SK-N-SH (cell line): ENCODE results near the gene OR4K5. TPM values are rescaled to one million over a fixed set of nuclear protein-coding genes. Genes with fewer than 3 reads are reported as not detected.

Source experiments
- CTCF ChIA-PET: fragments of 300-600, 350-600 bp; formaldehyde crosslinking; extraction: SDS; loops from one replicate; lab custom pipeline; 2021; lab: Yijun Ruan, JAX
- POLR2A ChIA-PET: fragments of 350-600 bp; sonication (Branson Sonifier 250); formaldehyde crosslinking; extraction: SDS; loops from one replicate; lab custom pipeline; 2020; ENCODE audit warnings: antibody characterized with exemption, inconsistent platforms; lab: Yijun Ruan, JAX
- DNase-seq: peaks from one replicate; pipeline ENCODE4 v3.0.0; 2012
- H2AFZ ChIP-seq: fragments of 200-600 bp; sonication (generic); 2 replicates; pipeline ENCODE4 v1.8.1; 2016; ENCODE audit warnings: antibody characterized with exemption, mild to moderate bottlenecking, low read depth
- H3F3A ChIP-seq: fragments of 200-600 bp; sonication (generic); replicated peaks from 2 replicates; pipeline ENCODE3; 2016; ENCODE audit warnings: antibody characterized with exemption, mild to moderate bottlenecking; ENCODE audit not compliant: insufficient read depth
- H3K27ac ChIP-seq, 2 experiments: fragments of 200-500 bp in 1 of 2; fragments of 200-600 bp in 1 of 2; sonication (Bioruptor generic) in 1 of 2; sonication (generic), shearing (Covaris generic) in 1 of 2; 2 replicates each; pipeline versions ENCODE4 v1.5.1 to v1.6.1; 2014 to 2016; ENCODE audit warnings: low read depth in 2 of 2, inconsistent platforms in 1 of 2, low read length in 1 of 2, mild to moderate bottlenecking in 1 of 2, mixed read lengths in 1 of 2
- H3K27me3 ChIP-seq: fragments of 200-600 bp; sonication (generic), shearing (Covaris generic); 2 replicates; pipeline ENCODE4 v1.6.1; 2016; ENCODE audit warnings: mixed run types; ENCODE audit not compliant: insufficient read depth
- H3K36me3 ChIP-seq, 2 experiments: fragments of 200-500 bp in 1 of 2; fragments of 200-600 bp in 1 of 2; sonication (Bioruptor generic) in 1 of 2; sonication (generic) in 1 of 2; replicated peaks in 1 of 2; 2 replicates each; pipeline versions ENCODE3 to v1.5.1; 2014 to 2016; ENCODE audit warnings: low read length in 1 of 2, mild to moderate bottlenecking in 1 of 2; ENCODE audit not compliant: insufficient read depth in 2 of 2, control insufficient read depth in 1 of 2
- H3K4me1 ChIP-seq, 2 experiments: fragments of 200-500 bp in 1 of 2; fragments of 200-600 bp in 1 of 2; sonication (Bioruptor generic) in 1 of 2; sonication (generic), shearing (Covaris generic) in 1 of 2; 2 replicates each; pipeline versions ENCODE4 v1.5.1 to v1.6.1; 2014 to 2016; ENCODE audit warnings: low read depth in 1 of 2, low read length in 1 of 2, mixed run types in 1 of 2; ENCODE audit not compliant: insufficient read depth in 2 of 2, control insufficient read depth in 1 of 2
- H3K4me2 ChIP-seq: fragments of 200-600 bp; sonication (generic), shearing (Covaris generic); 2 replicates; pipeline ENCODE4 v1.6.1; 2017; ENCODE audit warnings: mixed run types
- H3K4me3 ChIP-seq, 2 experiments: fragments of 200-500 bp in 1 of 2; fragments of 200-600 bp in 1 of 2; sonication (Bioruptor generic) in 1 of 2; sonication (generic), shearing (Covaris generic) in 1 of 2; 2 replicates each; pipeline versions ENCODE4 v1.5.1 to v1.8.1; 2014 to 2016; ENCODE audit warnings: low read depth in 2 of 2, inconsistent platforms in 1 of 2, low read length in 1 of 2, mild to moderate bottlenecking in 1 of 2, mixed read lengths in 1 of 2, moderate library complexity in 1 of 2
- H3K79me2 ChIP-seq: fragments of 200-600 bp; sonication (generic); 2 replicates; pipeline ENCODE4 v1.8.1; 2017; ENCODE audit warnings: mild to moderate bottlenecking; ENCODE audit not compliant: insufficient read depth
- H3K9ac ChIP-seq: fragments of 200-600 bp; sonication (generic); 2 replicates; pipeline ENCODE4 v1.6.1; 2017; ENCODE audit warnings: mixed run types
- H3K9me2 ChIP-seq: fragments of 200-600 bp; sonication (generic); 2 replicates; pipeline ENCODE4 v1.6.1; 2017; ENCODE audit warnings: mixed run types
- H3K9me3 ChIP-seq: fragments of 200-600 bp; sonication (generic); 2 replicates; pipeline ENCODE4 v1.6.1; 2017; ENCODE audit warnings: mixed run types, mild to moderate bottlenecking, moderate library complexity
- H4K20me1 ChIP-seq: fragments of 200-600 bp; sonication (generic); 2 replicates; pipeline ENCODE4 v1.6.1; 2017; ENCODE audit warnings: mild to moderate bottlenecking, mixed run types; ENCODE audit not compliant: insufficient read depth
- CTCF ChIP-seq: fragments of 200-600 bp; sonication (generic); IDR thresholded peaks from 2 replicates; pipeline ENCODE4 v1.6.1; 2017; ENCODE audit warnings: antibody characterized with exemption, mild to moderate bottlenecking, moderate library complexity
- ELF1 ChIP-seq: IDR thresholded peaks from 2 replicates; pipeline ENCODE4 v1.4.0; 2012
- EP300 ChIP-seq, 2 experiments: IDR thresholded peaks; 2 replicates each; pipeline versions ENCODE4 v1.4.0 to v1.6.1; 2012; ENCODE audit warnings: borderline replicate concordance in 1 of 2, low read depth in 1 of 2, low read length in 1 of 2
- FOSL2 ChIP-seq: IDR thresholded peaks from 2 replicates; pipeline ENCODE4 v1.4.0; 2012; ENCODE audit warnings: low read depth, mild to moderate bottlenecking, moderate library complexity, borderline replicate concordance
- GABPA ChIP-seq: IDR thresholded peaks from 2 replicates; pipeline ENCODE4 v1.4.0; 2012; ENCODE audit warnings: low read depth, mild to moderate bottlenecking
- GATA2 ChIP-seq: sonication (generic); formaldehyde crosslinking; IDR thresholded peaks from 2 replicates; pipeline ENCODE4 v1.5.0; 2020; ENCODE audit warnings: mild to moderate bottlenecking, missing genetic modification reagents
- IRF3 ChIP-seq: fragments of 150-350 bp; IDR thresholded peaks from 2 replicates; pipeline ENCODE4 v1.6.1; 2016; ENCODE audit warnings: mild to moderate bottlenecking, low read depth, low read length
- JUND ChIP-seq: IDR thresholded peaks from 2 replicates; pipeline ENCODE4 v1.4.0; 2012
- MAX ChIP-seq: IDR thresholded peaks from 2 replicates; pipeline ENCODE4 v1.4.0; 2012; ENCODE audit warnings: low read depth
- MXI1 ChIP-seq: IDR thresholded peaks from 2 replicates; pipeline ENCODE4 v1.6.1; 2012; ENCODE audit warnings: mild to moderate bottlenecking, low read depth, low read length, improper control_type of control experiment
- NRF1 ChIP-seq: IDR thresholded peaks from 2 replicates; pipeline ENCODE4 v1.6.1; 2012; ENCODE audit warnings: low read depth, mild to moderate bottlenecking, low read length
- RAD21 ChIP-seq: IDR thresholded peaks from 2 replicates; pipeline ENCODE4 v1.6.1; 2012; ENCODE audit warnings: mild to moderate bottlenecking, low read length
- REST ChIP-seq: IDR thresholded peaks from 2 replicates; pipeline ENCODE4 v1.6.1; 2012; ENCODE audit warnings: mild to moderate bottlenecking, low read depth, low read length, moderate library complexity
- RFX5 ChIP-seq: IDR thresholded peaks from 2 replicates; pipeline ENCODE4 v1.6.1; 2012; ENCODE audit warnings: mild to moderate bottlenecking, improper control_type of control experiment, low read length
- TAF1 ChIP-seq: IDR thresholded peaks from 2 replicates; pipeline ENCODE4 v1.6.1; 2012; ENCODE audit warnings: low read depth, mild to moderate bottlenecking, low read length, moderate library complexity, borderline replicate concordance
- USF2 ChIP-seq: fragments of 150-350 bp; IDR thresholded peaks from 2 replicates; pipeline ENCODE4 v1.6.1; 2017; ENCODE audit warnings: antibody characterized with exemption, low read length, low read depth, borderline replicate concordance
- YY1 ChIP-seq: IDR thresholded peaks from 2 replicates; pipeline ENCODE4 v1.4.0; 2012; ENCODE audit warnings: low read depth, mild to moderate bottlenecking
- ZBTB33 ChIP-seq: IDR thresholded peaks from 2 replicates; pipeline ENCODE4 v1.4.0; 2012; ENCODE audit warnings: low read depth, borderline replicate concordance
- WGBS: methylation state at CpG from one replicate; pipeline ENCODE4 v1.1.6; 2017; ENCODE audit warnings: low lambda C conversion rate; 5-methylcytosine and 5-hydroxymethylcytosine counted together
- polyA plus RNA-seq, 3 experiments: library from polyadenylated mRNA; depleted of rRNA; stranded (reverse); fragments of >200 nt; gene quantifications; 2 replicates each; pipeline ENCODE4 v1.2.3, GENCODE V29; 2012

Gene OR4K5
- polyA plus RNA-seq, 1 of the 3 experiments (the other 2 are of a cell fraction), result not detected

- Histone ChIP-seq H3K4me3 (no peak overlapping the region), H3K9ac (no peak overlapping the region), H3K4me1 (no peaks in the 10 kb centered on the region), H3K36me3 (no peaks in the 10 kb centered on the region), H3K9me3 (no peaks in the 10 kb centered on the region; the same call in 1 of the 2 replicates), H4K20me1 (no peaks in the 10 kb centered on the region), H3K9me2 (no peaks in the 10 kb centered on the region), H3K27me3 (peaks cover 13% of the 10 kb centered on the region; the same call in 1 of the 2 replicates), H2AFZ (no peak overlapping the region), H3K27ac (no peak overlapping the region), H3F3A (no peaks in the 10 kb centered on the region), H3K79me2 (no peaks in the 10 kb centered on the region), H3K4me2 (no peak overlapping the region)
- TF ChIP-seq CTCF, result no peak
- no peak for TF ChIP-seq IRF3
- no peak for TF ChIP-seq MAX
- TF ChIP-seq FOSL2, result no peak
- no peak for TF ChIP-seq USF2
- TF ChIP-seq RFX5, result no peak
- TF ChIP-seq JUND, result no peak
- no peak for TF ChIP-seq GABPA
- no peak for TF ChIP-seq TAF1
- no peak for TF ChIP-seq RAD21
- no peak for TF ChIP-seq ZBTB33
- no peak for TF ChIP-seq GATA2 (CRISPR knock-in tag)
- TF ChIP-seq NRF1, result no peak
- no peak for TF ChIP-seq EP300 (IDR thresholded peaks at IDR 0.05; ENCODE audit: borderline replicate concordance in 1 of 2, low read depth in 1 of 2, low read length in 1 of 2)
- no peak for TF ChIP-seq MXI1
- TF ChIP-seq ELF1, result no peak
- no peak for TF ChIP-seq REST
- TF ChIP-seq YY1, result no peak
- ChIA-PET POLR2A (no interaction called here), CTCF (no interaction called here)
- no peak for DNase-seq
- 3% methylated on average over 6 of the region's 6 CpGs for WGBS
Measured at GRCh38 chr14:19873178-19873577, 47.2 kb upstream of the OR4K5 start.
